Panc1 (cell line): ENCODE results near the gene ALX4. TPM values are rescaled to one million over a fixed set of nuclear protein-coding genes. Genes with fewer than 3 reads are reported as not detected.

Source experiments
- ATAC-seq: fragments of 200-7000 bp; cut with Tn5 transposase; 2 replicates; pipeline ENCODE4 v1.9.1; 2020; ENCODE audit warnings: mild to moderate bottlenecking, moderate library complexity
- BruUV-seq: library from RNA; stranded (reverse); fragments of 400-500 nt; replicated peaks from 2 replicates; lab custom pipeline; 2021; lab: Mats Ljungman, UMichigan
- CTCF ChIA-PET: fragments of 300-600 bp; sonication (Branson Sonifier 250); formaldehyde crosslinking; loops from one replicate; lab custom pipeline; 2022; ENCODE audit warnings: antibody characterized with exemption; lab: Charles Lee
- POLR2A ChIA-PET: fragments of 300-600 bp; sonication (Branson Sonifier 250); formaldehyde crosslinking; loops from one replicate; lab custom pipeline; 2022; ENCODE audit warnings: antibody characterized with exemption; lab: Charles Lee
- DNase-seq: peaks from one replicate; pipeline ENCODE4 v3.0.0-alpha.2; 2010; ENCODE audit warnings: low read depth, low spot score
- H3K27ac ChIP-seq: 2 replicates; pipeline ENCODE4 v1.5.1; 2011; ENCODE audit warnings: mild to moderate bottlenecking, low read length, inconsistent platforms
- H3K27me3 ChIP-seq: fragments of 200-500 bp; sonication (Bioruptor generic); 2 replicates; pipeline ENCODE4 v1.6.0; 2014; ENCODE audit warnings: low read length, inconsistent platforms; ENCODE audit not compliant: control insufficient read depth, insufficient read depth
- H3K36me3 ChIP-seq: fragments of 200-500 bp; sonication (Bioruptor generic); 2 replicates; pipeline ENCODE4 v1.5.1; 2014; ENCODE audit warnings: inconsistent platforms, mild to moderate bottlenecking, low read length, moderate library complexity; ENCODE audit not compliant: control insufficient read depth, insufficient read depth
- H3K4me1 ChIP-seq: 2 replicates; pipeline ENCODE4 v1.5.1; 2011; ENCODE audit warnings: inconsistent platforms, mild to moderate bottlenecking, low read length, moderate library complexity; ENCODE audit not compliant: control insufficient read depth, insufficient read depth
- H3K4me3 ChIP-seq, 2 experiments: 2 replicates each; pipeline ENCODE4 v1.5.1; 2011 to 2012; ENCODE audit warnings: low read depth in 2 of 2, low read length in 2 of 2, mild to moderate bottlenecking in 2 of 2, inconsistent platforms in 1 of 2, moderate library complexity in 1 of 2
- H3K9me3 ChIP-seq: fragments of 200-500 bp; sonication (Bioruptor generic); 2 replicates; pipeline ENCODE4 v1.5.1; 2014; ENCODE audit warnings: low read depth, mild to moderate bottlenecking, inconsistent platforms, low read length, moderate library complexity; ENCODE audit not compliant: control insufficient read depth, insufficient read depth
- POLR2AphosphoS5 ChIP-seq: IDR thresholded peaks from 2 replicates; pipeline ENCODE4 v1.6.1; 2012; ENCODE audit warnings: mild to moderate bottlenecking, low read depth, low read length, moderate library complexity
- SIN3A ChIP-seq: IDR thresholded peaks from 2 replicates; pipeline ENCODE4 v1.6.1; 2012; ENCODE audit warnings: low read depth, mild to moderate bottlenecking, low read length, moderate library complexity, borderline replicate concordance; ENCODE audit not compliant: insufficient read depth
- TCF7L2 ChIP-seq: IDR thresholded peaks from 2 replicates; pipeline ENCODE4 v1.6.1; 2011; ENCODE audit warnings: mild to moderate bottlenecking, low read depth, low read length, inconsistent platforms
- in situ Hi-C: cut with HindIII; loops from 2 replicates; pipeline ENCODE4 v1.10.0; 2016; ENCODE audit warnings: low sequenced_read_pairs, low pct_unique_long_range_greater_than_20kb
- intact Hi-C: fragments of 100-400 bp; cut with micrococcal nuclease; formaldehyde crosslinking; loops from one replicate; pipeline ENCODE4 v1.10.0; 2022; ENCODE audit not compliant: unreplicated experiment
- total RNA-seq: library from RNA; stranded (reverse); gene quantifications from one replicate; pipeline ENCODE4 v1.2.1, GENCODE V29; 2021; ENCODE audit not compliant: unreplicated experiment
- TF ChIP-seq, protein P1 (sequence below): fragments of 450-650 bp; IDR thresholded peaks from 2 replicates; pipeline ENCODE4 v1.5.1; 2017; ENCODE audit warnings: mild to moderate bottlenecking
- TF ChIP-seq, protein P2 (sequence below), 2 experiments: IDR thresholded peaks; 2 replicates each; pipeline ENCODE4 v1.6.1; 2011 to 2012; ENCODE audit warnings: low read depth in 2 of 2, control low read depth in 1 of 2, low read length in 1 of 2, mild to moderate bottlenecking in 1 of 2, moderate library complexity in 1 of 2; ENCODE audit not compliant: insufficient read depth in 1 of 2

ALX4 gene
- total RNA-seq, 1 experiment from 2014 or later = 1.0 TPM

DNA sequence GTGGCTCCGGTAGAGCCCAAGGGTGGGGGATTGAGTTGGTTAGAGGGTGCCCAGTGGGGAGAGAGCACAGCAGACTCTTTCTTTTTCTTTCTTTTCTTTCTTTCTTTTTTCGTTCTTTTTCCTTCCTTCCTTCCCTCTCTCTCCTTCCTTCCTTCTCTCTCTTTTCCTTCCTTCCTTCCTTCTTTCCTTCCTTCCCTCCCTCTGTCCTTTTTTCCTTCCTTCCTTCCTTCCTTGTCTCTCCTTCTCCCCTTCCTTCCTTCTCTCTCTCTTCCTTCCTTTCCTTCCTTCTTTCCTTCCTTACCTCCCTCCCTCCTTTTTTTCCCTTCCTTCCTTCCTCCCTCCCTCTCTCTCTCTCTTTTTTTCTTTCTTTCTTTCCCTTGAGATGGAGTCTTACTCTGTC is 4.8 kb upstream of the ALX4 start:
- Histone ChIP-seq H3K9me3 (no peaks in the 10 kb centered on the region), H3K4me1 (peaks cover 7% of the 10 kb centered on the region), H3K27ac (no peak overlapping the region), H3K4me3 (no peak overlapping the region), H3K27me3 (peaks cover 11% of the 10 kb centered on the region), H3K36me3 (no peaks in the 10 kb centered on the region)
- DNase-seq = no peak
- ChIA-PET CTCF (no interaction called here), POLR2A (no interaction called here)
- intact Hi-C loops = no loop called here
- no peak for ATAC-seq
- no TSS peak for BruUV-seq
- in situ Hi-C loops = no loop called here
- TF ChIP-seq TCF7L2 (no peak), SIN3A (no peak), POLR2AphosphoS5 (no peak)
- TF ChIP-seq, protein P1, sequence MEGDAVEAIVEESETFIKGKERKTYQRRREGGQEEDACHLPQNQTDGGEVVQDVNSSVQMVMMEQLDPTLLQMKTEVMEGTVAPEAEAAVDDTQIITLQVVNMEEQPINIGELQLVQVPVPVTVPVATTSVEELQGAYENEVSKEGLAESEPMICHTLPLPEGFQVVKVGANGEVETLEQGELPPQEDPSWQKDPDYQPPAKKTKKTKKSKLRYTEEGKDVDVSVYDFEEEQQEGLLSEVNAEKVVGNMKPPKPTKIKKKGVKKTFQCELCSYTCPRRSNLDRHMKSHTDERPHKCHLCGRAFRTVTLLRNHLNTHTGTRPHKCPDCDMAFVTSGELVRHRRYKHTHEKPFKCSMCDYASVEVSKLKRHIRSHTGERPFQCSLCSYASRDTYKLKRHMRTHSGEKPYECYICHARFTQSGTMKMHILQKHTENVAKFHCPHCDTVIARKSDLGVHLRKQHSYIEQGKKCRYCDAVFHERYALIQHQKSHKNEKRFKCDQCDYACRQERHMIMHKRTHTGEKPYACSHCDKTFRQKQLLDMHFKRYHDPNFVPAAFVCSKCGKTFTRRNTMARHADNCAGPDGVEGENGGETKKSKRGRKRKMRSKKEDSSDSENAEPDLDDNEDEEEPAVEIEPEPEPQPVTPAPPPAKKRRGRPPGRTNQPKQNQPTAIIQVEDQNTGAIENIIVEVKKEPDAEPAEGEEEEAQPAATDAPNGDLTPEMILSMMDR = no peak
- TF ChIP-seq, protein P2, sequence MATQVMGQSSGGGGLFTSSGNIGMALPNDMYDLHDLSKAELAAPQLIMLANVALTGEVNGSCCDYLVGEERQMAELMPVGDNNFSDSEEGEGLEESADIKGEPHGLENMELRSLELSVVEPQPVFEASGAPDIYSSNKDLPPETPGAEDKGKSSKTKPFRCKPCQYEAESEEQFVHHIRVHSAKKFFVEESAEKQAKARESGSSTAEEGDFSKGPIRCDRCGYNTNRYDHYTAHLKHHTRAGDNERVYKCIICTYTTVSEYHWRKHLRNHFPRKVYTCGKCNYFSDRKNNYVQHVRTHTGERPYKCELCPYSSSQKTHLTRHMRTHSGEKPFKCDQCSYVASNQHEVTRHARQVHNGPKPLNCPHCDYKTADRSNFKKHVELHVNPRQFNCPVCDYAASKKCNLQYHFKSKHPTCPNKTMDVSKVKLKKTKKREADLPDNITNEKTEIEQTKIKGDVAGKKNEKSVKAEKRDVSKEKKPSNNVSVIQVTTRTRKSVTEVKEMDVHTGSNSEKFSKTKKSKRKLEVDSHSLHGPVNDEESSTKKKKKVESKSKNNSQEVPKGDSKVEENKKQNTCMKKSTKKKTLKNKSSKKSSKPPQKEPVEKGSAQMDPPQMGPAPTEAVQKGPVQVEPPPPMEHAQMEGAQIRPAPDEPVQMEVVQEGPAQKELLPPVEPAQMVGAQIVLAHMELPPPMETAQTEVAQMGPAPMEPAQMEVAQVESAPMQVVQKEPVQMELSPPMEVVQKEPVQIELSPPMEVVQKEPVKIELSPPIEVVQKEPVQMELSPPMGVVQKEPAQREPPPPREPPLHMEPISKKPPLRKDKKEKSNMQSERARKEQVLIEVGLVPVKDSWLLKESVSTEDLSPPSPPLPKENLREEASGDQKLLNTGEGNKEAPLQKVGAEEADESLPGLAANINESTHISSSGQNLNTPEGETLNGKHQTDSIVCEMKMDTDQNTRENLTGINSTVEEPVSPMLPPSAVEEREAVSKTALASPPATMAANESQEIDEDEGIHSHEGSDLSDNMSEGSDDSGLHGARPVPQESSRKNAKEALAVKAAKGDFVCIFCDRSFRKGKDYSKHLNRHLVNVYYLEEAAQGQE (IDR thresholded peaks at IDR 0.05; ENCODE audit: insufficient read depth in 1 of 2, low read depth in 2 of 2, low read length in 1 of 2) = no peak

DNA sequence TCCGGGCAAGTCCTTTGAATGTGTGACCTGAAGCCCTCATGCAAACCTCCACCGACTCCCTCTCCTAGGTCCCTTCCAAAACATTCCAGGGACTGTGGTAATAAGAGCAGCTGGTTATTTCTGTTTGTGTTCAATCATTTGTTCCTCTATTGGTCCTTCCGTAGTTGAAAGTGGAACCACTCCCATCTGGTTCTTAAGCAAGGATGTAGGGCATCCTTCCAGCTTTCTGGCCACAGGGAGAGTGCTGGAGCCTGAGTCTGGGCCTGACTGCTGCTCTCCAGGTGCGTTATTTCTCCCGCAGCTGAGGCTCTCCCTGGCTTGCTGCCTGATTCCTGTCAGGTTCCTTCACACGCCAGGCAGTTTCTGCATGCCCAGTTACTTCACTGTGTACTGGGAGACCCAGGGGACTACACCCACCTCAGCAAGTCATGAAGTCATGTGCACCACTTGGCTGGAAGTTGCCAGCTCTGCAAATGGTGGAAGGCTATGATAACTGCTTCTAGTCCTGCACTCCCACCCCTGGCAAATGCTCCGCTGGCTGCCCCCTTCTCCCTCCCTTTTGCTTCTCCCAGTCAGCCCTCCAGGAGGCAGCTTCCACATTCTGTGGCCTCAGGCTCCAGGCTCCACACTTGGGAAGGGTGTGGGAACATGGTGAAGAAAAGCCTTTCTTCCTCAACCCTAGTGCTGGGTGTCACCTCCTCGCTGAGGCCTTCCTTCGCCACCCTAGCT is 4.0 kb upstream of the ALX4 start:
- ChIA-PET CTCF (no interaction called here), POLR2A (no interaction called here)
- in situ Hi-C loops = no loop called here
- intact Hi-C loops = no loop called here
- Histone ChIP-seq H3K27ac (no peak overlapping the region), H3K36me3 (no peaks in the 10 kb centered on the region), H3K27me3 (peaks cover 11% of the 10 kb centered on the region), H3K4me1 (peaks cover 4% of the 10 kb centered on the region; the same call in 1 of the 2 replicates), H3K9me3 (no peaks in the 10 kb centered on the region), H3K4me3 (no peak overlapping the region)
- TF ChIP-seq SIN3A = no peak
- TF ChIP-seq, protein P1 = no peak
- TF ChIP-seq POLR2AphosphoS5 = no peak
- TF ChIP-seq, protein P2 (IDR thresholded peaks at IDR 0.05; ENCODE audit: insufficient read depth in 1 of 2, low read depth in 2 of 2, low read length in 1 of 2) = no peak
- no peak for TF ChIP-seq TCF7L2
- ATAC-seq = no peak
- no TSS peak for BruUV-seq
- no peak for DNase-seq
